AG08396 (cell line): ENCODE results near the gene ARPIN.
A peak's percentile ranks its signal among the peaks of the same experiment; 100 is the strongest.
"Not testable (repeated sequence)": the region's sequence is repeated elsewhere in the genome, so short reads cannot be mapped to it uniquely, and the experiment has no call there.

Source experiments
- DNase-seq: peaks from one replicate; pipeline ENCODE4 v3.0.0; 2012; ENCODE audit warnings: low spot score, mixed read lengths

The ARPIN gene

DNA sequence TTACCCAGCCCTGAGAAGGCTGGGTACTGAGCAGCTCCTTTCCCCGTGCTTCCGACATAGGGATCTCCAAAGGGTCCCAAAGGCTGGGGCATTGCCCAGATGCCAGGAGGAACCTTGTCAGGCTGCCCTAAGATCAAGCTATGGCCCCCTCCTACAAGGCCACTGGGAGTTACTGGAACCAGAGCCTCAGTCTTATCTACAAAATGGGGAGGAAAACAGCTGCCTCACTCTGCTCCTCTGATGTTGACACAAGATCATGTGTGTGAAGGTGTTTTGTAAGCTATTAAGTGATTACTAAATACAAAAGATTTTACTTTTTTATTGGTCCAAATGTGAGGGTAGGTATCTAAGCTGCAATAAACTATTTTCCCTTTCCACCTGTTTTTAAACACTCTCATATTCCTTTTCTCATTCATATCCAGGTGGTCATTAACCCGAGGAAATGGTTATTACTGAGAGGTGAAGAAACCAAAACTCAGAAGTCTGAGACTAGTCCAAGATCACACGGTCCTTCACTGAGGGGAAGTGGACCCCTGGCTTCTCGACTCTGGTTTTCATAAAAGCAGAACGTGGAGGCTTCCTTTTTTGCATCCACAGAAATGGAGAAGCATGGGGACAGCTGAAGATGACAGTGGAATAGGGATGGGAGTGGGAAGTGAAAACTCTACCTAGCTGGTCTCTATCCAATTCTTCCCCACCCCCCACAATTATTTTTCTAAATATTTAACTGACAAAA lies 1.7 kb downstream of the ARPIN start:
- DNase-seq = no peak

DNA sequence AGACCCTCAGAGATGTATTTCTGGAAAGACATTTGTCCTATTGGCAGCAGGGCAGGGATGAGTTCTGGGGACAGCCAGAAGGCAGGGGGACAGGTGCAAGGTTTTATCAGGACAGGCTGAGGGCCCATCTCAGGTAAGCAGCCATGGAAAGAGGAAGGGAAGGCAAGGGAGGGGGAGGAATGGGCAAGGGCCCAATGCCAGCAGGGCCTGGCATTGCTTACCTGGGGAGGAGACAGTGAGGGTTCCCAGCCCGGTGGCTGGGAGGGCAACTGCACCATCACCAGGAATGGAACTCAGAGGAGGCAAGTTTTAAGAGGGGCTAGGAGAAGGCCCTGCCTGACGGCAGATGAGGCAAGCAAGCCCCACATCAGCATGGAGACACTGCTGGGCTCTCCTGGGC lies 3.1 kb downstream of the ARPIN start:
- DNase-seq = no peak

DNA sequence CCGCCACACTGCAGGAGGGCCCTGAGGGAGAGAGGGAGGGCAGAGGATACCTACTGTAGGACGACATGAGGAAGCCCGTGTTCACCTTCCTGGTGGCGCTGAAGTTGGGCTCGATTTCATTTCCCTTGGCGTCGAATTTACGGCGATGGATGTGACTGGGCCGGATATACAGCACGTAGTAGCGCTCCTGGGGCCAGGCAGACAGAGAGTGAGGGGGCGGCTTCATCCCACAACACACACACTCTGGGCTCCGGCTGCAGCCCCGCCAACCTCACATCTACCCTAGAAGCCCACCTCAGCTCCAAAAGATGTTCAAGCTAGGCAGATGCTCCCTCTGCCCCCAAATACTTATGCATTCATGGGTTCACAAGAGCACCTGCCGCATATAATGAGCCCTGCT lies 4.5 kb downstream of the ARPIN start:
- DNase-seq = no peak

DNA sequence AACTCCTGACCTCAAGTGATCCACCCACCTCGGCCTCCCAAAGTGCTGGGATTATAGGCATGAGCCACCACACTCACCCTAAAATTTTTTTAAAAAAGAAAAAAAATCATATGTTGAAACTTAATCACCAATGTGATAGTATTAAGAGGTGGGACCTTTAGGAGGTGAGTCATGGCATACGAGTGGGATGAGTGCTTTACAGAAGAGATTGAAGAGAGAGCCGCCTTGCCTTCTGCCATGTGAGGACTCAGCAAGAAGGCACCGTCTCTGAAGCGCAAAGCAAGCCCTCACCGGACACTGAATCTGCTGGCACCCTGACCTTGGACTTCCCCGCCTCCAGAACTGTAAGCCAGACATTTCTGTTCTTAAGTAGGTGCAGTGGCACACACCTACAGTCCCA lies 5.5 kb downstream of the ARPIN start:
- no peak for DNase-seq

DNA sequence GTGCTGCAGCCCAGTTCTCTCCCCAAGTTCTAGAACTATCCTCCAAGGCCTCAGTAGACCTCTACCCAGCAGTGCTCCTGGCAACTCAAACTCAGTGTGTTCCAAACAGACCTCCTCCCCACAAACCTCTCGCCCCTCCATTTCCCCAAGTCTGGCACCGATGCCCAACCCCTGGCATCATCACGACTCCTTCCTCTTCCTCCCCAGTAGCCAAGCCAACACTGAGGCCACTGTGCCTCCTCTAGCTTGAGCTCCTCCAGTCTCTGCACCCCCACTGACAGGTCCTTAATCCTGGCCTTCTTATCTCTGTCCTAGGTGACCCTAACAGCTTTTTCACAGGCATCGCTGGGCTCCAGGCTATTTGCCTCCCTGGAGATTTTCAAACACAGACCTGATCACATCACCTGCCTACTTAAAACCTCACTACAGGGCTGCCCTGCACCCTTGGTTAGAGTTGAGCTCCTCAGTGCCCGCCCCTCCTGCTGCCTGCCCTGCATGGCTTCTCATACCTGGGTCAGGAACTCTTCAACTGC lies 6.8 kb downstream of the ARPIN start:
- no peak for DNase-seq

DNA sequence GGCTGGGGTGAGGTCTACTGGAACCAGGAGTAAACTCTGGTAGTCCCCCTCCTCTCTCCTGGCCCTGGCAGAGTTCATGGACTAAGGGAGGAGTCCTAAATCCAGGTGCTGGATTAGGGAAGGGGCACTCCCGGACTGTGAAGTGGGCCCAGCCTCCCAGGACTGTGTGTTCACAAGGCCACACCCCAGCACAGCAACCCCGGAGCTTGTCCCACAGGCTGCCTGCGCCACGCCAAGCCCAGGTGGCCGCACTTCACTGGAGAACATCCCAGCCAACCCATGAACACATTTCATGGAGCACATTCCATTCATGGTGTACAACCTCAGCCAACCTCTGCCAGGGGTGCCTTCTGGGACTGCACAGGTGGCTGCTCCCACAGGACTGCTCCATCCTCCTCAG lies 8.2 kb downstream of the ARPIN start:
- DNase-seq = no peak

DNA sequence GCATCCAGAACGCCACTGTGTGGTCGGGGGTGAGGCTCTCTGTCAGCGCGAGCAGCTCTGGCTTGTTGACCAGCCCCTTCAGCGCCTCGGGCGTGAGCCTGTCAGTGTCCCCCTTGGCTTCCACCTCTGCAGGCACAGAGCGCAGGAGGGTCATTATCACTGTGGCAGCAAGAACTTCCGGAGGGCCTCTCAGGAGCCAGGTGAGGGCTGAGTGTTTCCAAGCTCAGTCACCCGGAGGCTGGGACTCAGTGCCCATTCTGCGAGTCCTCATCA lies 9.0 kb downstream of the ARPIN start:
- no peak for DNase-seq

DNA sequence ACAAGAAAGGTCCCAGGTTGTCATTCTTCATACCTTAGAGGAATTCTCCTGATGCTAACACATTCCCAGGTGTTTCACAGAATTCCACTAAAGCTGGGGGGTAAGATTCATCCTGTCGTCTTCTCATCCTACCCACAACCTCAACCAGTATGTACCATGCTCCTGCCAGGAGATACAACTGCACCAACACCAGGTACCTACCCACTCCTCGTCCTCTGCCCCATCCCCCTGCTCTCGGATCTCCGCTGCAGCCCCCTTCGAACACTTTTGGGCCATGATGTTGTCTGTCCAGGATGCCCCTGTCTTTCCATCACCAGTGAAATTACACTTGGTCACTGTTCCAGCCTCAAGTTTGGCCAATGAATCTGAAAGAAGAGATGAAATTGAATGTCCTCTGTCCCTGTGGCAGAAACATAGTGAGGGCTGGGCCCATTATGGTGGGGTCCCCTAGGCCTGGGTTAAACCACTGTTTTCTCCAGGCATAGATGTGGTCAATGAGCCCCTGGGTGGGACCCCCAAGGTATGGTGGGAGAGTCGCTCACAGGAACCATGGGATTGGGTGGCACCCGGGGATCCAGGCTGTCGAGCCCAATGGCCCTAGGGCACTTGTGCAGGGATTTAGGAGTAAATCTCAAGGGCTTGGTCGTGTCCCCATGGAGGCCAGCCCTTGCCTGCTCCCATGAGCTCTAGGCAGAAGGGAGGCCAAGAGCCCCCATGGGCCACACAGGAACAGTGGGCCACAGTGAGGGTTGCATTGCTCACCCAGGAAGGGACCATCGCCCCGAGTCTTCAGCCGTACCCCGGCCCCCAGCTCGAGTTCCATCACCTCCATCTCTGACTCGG lies 9.5 kb downstream of the ARPIN start:
- DNase-seq = no peak

DNA sequence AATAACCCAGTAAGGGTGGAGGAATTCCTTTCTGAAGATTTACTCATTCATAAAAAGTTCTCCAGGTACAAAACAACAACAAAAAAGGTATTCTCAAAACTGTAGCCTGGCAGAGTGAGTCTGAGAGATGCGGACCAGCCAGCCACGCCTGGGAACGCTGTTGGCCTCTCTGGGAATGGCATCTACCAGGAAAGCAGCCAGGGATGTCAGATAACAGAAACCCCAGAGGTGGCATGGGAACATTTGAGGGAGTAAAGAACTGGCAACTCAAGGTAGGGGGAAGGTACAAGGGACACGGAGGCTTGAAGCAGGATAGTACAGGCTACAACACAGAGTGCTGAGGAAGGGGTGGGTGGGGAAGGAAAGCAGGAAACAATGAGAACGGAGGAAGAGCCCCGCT lies 11.9 kb downstream of the ARPIN start:
- DNase-seq = no peak

DNA sequence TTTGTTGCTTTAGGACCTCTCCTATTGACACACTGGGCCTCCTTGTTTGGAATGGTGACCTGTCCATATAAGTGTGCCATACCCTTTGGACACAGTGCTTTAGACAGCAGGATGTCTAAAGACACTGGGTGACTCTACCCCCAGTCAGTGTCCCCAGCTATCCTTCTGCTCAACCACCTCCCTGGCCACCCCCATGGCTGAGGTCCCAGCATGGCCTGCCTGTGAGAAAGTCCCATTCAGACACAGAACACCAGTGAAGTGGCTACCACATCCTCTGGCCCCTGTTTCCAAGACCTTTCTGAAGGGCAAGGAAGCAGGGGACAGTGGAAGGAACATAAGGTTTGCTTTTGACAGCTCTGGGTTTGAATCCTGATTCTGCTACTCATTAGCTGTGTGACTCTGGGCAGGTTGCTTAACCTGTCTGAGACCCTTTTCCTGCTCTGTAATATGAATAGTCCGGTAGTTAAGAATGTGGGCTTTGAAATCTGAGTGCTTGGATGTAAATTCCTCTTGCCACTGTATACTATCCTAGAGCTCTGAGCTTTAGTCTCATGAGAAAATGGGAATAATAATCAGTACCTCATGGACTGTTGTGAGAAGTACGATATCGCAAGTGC lies 12.7 kb downstream of the ARPIN start:
- DNase-seq = no peak

DNA sequence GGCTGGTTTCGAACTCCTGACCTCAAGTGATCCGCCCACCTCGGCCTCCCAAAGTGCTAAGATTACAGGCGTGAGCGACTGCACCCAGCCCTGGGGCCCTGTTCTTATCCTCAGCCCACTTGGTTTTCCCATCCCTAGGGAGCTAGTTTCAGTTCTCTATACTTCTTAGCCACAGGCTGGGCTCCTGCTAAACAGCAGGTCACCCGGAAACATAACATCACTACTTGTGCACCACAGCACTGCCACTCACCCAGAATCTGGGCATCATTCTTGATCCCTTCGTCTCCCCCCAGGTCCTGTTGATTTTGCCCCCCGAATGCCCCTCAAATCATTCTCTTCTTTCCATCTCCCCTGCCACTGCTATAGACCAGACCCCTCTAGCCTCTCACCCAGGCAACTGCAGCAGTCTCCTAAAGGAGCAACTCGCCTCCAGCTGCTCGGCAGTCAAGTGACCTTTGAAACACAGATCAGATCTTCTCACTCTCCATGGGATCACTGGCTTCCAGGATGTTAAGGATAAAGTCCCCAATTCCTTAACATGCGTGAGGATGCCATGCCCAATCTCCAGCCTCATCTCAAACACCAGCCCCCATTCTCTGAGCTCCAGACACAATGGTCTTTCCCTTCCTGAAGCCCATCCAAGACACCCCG lies 13.3 kb downstream of the ARPIN start:
- DNase-seq = no peak

DNA sequence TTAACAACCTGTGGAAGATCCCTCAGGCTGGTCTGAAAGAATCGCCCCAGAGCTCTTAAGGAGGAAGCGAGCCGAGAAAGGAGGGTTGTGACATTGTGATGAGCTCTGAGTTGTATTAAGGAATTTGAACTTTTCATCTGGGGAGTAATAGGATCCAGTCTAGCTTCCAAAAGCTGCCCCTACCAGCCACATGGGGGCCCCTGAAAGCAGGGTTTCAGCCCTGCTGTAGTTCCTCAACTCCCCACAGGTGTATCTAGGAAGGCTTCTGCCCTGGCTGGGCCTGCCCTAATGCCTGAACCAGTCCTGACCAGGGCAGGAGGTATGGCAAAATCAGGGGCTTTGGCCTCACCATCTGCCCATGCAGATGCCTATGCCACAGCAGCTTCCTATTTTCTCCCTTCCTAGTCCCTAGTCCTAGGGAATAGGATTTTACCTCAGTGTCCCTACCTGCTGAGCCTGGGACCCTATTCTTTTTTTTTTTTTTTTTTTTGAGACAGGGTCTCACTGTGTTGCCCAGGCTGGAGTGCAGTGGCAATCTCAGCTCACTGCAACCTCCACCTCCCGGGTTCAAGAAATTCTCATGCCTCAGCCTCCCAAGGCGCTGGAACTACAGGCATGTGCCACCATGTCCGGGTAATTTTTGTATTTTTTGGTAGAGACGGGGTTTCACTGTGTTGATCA lies 14.0 kb downstream of the ARPIN start:
- DNase-seq = peak; percentile 59

DNA sequence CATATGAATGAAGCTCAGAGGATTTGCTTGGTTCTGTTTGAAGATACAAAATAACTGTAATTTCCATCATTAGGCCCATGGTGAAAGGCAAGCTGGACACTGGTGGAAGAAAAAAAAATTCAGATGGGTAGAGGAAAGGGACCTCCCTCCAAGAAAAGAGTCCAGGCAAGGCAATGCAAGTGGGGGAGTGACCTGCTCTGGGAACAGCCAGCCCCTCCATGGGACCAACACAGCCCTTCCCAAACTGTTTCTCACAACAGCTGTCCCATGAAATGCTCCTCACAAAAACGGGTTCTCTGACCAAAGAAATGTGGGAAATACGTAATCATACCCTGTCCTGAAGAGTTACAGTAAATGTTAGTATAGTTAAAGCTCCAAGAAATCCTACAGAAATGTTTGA lies 14.6 kb downstream of the ARPIN start:
- no peak for DNase-seq

DNA sequence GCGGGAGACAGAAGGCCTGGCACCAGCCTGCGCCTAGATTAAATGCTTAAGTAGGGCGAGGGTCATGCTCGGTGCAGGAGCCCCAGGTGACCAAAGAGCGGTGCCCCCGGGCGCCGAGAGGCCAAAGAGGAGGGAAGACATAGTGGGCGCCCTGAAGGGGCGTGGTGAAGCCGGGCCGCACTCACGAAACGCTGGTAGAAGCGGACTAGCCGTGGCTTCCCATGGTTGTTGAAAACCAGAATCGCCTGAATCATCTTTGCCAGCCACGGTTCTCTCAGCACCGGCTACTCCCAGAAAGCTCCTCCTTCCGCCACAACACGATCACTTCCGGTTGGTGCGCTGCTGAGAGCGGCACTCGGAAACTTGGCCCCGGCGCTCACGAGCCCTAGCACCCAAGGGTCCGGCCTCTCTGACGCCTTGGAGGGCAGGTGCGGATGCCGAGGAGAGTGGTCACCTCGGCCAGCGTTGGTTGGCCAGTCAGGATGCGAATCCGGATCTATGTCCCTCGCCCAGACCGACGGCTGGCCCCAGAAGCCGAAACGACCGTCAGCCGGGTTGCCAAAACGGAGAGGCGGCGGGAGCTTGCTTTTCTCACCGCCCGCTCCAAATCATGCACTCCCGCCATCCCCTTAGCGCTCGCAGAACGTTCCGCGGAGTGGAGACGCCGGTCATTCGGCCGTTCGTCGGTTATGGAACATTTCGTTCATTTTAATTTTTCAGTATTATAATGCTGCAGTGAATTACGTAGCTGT lies 18.9 kb downstream of the ARPIN start, which contains the start of gene AP3S2:
Gene AP3S2, minus strand, starts transcription at position 299 of the 752 bp plus-strand sequence. Its CDS starts 45 bp downstream, at position 254.
- peak; percentile 90 for DNase-seq

DNA sequence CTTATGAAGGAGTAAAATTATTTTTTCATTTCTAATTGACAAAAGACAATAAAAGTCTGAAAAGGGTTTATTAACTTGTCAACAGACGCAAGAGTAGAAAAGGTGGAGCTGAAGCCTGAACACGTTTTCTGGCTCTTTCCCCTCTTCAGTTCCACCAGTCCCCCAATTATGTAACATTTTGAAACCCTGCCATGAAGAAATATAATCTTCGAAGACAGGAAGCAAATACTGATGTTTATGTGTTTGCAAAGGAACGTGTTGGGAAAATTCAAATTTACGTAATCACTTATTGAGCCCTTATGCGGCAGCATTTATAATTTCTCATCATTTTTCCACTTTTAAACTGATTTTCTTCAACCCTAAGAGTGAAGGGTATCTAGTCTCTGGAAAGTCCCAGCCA lies 19.7 kb downstream of the ARPIN start:
- DNase-seq = no peak

DNA sequence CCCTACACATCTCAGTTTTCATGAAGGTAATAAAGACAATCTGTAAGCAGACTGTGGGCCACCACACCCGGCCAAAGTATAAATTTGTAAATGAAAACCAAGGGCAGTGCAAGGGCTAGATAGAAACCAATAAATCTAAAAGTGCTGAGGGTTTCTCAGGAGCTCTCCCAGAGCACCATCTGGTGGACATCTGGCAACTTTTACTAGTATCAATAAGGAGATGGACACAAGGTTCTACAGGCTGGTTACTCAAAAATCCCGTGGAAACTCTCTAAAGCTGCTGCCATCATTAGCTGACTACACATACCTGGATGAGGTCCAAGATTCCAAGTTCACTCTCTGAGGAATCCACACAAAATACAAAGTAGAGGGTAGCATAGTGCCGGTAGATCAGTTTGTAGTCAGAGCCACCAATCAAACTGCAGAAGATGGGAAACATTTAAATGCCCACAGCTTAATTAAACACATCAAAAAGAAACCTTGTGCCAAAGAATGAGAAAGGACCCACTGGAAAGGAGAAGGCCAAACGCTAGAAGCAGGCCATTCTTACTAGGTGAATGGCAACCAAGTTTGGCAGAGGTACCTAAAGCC lies 24.4 kb downstream of the ARPIN start:
- DNase-seq = peak; percentile 54

DNA sequence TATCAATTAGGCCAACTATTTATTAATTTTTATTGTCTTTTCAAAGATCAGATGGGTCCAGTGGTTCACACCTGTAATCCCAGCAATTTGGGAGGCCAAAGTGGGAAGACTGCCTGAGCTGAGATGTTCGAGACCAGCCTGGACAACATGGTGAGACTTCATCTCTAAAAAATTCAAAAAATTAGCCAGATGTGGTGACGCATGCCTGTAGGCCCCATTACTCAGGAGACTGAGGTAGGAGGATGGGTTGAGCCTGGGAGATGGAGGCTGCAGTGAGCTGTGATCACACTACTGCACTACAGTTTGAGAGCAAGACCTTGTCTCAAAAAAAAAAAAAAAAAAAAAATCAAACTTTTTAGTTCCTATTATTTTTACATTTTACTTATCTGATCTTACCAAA lies 27.1 kb downstream of the ARPIN start:
- DNase-seq = no peak

DNA sequence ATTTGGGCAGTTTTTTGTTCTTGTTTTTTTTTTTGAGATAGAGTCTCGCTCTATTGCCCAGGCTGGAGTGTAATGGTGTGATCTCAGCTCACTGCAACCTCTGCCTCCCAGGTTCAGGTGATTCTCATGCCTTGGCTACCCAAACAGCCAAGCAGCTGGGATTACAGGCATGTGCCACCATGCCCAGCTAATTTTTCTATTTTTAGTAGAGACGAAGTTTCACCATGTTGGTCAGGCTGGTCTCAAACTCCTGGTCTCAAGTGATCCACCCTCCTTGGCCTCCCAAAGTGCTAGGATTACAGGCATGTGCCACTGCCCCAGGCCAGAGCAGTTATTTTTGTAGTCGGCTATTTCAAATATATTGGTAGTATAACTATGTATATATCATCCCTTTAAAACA lies 27.6 kb downstream of the ARPIN start:
- DNase-seq = not testable (repeated sequence)

DNA sequence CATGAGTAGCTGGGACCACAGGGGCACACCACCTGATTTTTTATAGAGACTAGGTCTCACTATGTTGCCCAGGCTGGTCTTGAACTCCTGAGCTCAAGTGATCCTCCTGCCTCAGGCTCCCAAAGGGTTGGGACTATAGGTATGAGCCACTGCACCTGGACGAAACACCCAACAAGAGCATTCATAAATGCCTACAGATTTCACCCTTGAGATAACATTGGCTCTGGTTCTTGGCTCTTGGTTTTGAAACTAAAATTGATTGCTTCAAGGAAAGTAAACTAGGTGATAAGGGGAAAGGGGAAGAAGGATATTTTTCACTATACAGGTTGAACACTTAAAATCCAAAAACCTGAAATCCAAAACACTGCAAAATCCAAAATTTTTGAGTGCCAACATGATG lies 29.2 kb downstream of the ARPIN start:
- DNase-seq = no peak

DNA sequence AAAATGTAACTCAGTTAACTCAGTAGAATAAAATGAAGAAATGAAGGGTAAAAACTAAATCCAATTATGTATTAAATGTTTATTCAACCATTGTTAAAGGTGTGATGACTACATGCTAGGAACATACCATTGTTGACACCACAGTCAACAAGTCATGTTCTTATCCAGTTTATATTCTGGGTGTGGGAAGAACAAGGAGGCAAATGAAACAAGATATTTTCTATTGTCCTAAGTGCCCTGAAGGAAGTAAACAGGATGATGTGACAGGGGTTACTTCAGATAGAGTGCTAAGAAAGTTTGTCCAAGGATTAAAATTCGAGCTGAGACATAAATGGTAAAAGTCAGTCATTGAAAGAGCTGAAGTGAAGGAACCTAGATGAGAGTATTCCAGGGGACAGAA lies 32.0 kb downstream of the ARPIN start:
- DNase-seq = no peak

DNA sequence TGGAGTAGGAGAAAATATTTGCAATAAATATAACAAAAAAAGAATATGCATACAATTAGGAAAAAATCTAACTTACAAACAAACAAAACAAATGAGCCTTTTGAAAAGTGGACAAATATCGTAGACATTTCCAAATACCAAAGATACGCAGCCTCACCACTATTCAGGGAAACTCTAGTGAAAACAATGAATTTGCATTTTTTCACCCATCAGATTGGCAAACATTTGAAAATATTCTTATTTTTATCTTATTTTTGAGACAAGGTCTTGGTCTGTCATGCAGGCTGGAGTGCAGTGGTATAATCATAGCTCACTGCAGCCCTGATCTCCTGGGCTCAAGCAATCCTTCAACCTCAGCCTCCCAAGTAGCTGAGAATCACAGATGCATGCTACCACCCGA lies 34.4 kb downstream of the ARPIN start:
- DNase-seq = no peak
